SK-N-SH (cell line): ENCODE results near the gene SNRPD2. TPM values are rescaled to one million over a fixed set of nuclear protein-coding genes. Genes with fewer than 3 reads are reported as not detected.

Source experiments
- CTCF ChIA-PET: fragments of 300-600, 350-600 bp; formaldehyde crosslinking; extraction: SDS; loops from one replicate; lab custom pipeline; 2021; lab: Yijun Ruan, JAX
- POLR2A ChIA-PET: fragments of 350-600 bp; sonication (Branson Sonifier 250); formaldehyde crosslinking; extraction: SDS; loops from one replicate; lab custom pipeline; 2020; ENCODE audit warnings: antibody characterized with exemption, inconsistent platforms; lab: Yijun Ruan, JAX
- DNase-seq: peaks from one replicate; pipeline ENCODE4 v3.0.0; 2012
- H2AFZ ChIP-seq: fragments of 200-600 bp; sonication (generic); 2 replicates; pipeline ENCODE4 v1.8.1; 2016; ENCODE audit warnings: antibody characterized with exemption, mild to moderate bottlenecking, low read depth
- H3F3A ChIP-seq: fragments of 200-600 bp; sonication (generic); replicated peaks from 2 replicates; pipeline ENCODE3; 2016; ENCODE audit warnings: antibody characterized with exemption, mild to moderate bottlenecking; ENCODE audit not compliant: insufficient read depth
- H3K27ac ChIP-seq, 2 experiments: fragments of 200-500 bp in 1 of 2; fragments of 200-600 bp in 1 of 2; sonication (Bioruptor generic) in 1 of 2; sonication (generic), shearing (Covaris generic) in 1 of 2; 2 replicates each; pipeline versions ENCODE4 v1.5.1 to v1.6.1; 2014 to 2016; ENCODE audit warnings: low read depth in 2 of 2, inconsistent platforms in 1 of 2, low read length in 1 of 2, mild to moderate bottlenecking in 1 of 2, mixed read lengths in 1 of 2
- H3K27me3 ChIP-seq: fragments of 200-600 bp; sonication (generic), shearing (Covaris generic); 2 replicates; pipeline ENCODE4 v1.6.1; 2016; ENCODE audit warnings: mixed run types; ENCODE audit not compliant: insufficient read depth
- H3K36me3 ChIP-seq, 2 experiments: fragments of 200-500 bp in 1 of 2; fragments of 200-600 bp in 1 of 2; sonication (Bioruptor generic) in 1 of 2; sonication (generic) in 1 of 2; replicated peaks in 1 of 2; 2 replicates each; pipeline versions ENCODE3 to v1.5.1; 2014 to 2016; ENCODE audit warnings: low read length in 1 of 2, mild to moderate bottlenecking in 1 of 2; ENCODE audit not compliant: insufficient read depth in 2 of 2, control insufficient read depth in 1 of 2
- H3K4me1 ChIP-seq, 2 experiments: fragments of 200-500 bp in 1 of 2; fragments of 200-600 bp in 1 of 2; sonication (Bioruptor generic) in 1 of 2; sonication (generic), shearing (Covaris generic) in 1 of 2; 2 replicates each; pipeline versions ENCODE4 v1.5.1 to v1.6.1; 2014 to 2016; ENCODE audit warnings: low read depth in 1 of 2, low read length in 1 of 2, mixed run types in 1 of 2; ENCODE audit not compliant: insufficient read depth in 2 of 2, control insufficient read depth in 1 of 2
- H3K4me2 ChIP-seq: fragments of 200-600 bp; sonication (generic), shearing (Covaris generic); 2 replicates; pipeline ENCODE4 v1.6.1; 2017; ENCODE audit warnings: mixed run types
- H3K4me3 ChIP-seq, 2 experiments: fragments of 200-500 bp in 1 of 2; fragments of 200-600 bp in 1 of 2; sonication (Bioruptor generic) in 1 of 2; sonication (generic), shearing (Covaris generic) in 1 of 2; 2 replicates each; pipeline versions ENCODE4 v1.5.1 to v1.8.1; 2014 to 2016; ENCODE audit warnings: low read depth in 2 of 2, inconsistent platforms in 1 of 2, low read length in 1 of 2, mild to moderate bottlenecking in 1 of 2, mixed read lengths in 1 of 2, moderate library complexity in 1 of 2
- H3K79me2 ChIP-seq: fragments of 200-600 bp; sonication (generic); 2 replicates; pipeline ENCODE4 v1.8.1; 2017; ENCODE audit warnings: mild to moderate bottlenecking; ENCODE audit not compliant: insufficient read depth
- H3K9ac ChIP-seq: fragments of 200-600 bp; sonication (generic); 2 replicates; pipeline ENCODE4 v1.6.1; 2017; ENCODE audit warnings: mixed run types
- H3K9me2 ChIP-seq: fragments of 200-600 bp; sonication (generic); 2 replicates; pipeline ENCODE4 v1.6.1; 2017; ENCODE audit warnings: mixed run types
- H3K9me3 ChIP-seq: fragments of 200-600 bp; sonication (generic); 2 replicates; pipeline ENCODE4 v1.6.1; 2017; ENCODE audit warnings: mixed run types, mild to moderate bottlenecking, moderate library complexity
- H4K20me1 ChIP-seq: fragments of 200-600 bp; sonication (generic); 2 replicates; pipeline ENCODE4 v1.6.1; 2017; ENCODE audit warnings: mild to moderate bottlenecking, mixed run types; ENCODE audit not compliant: insufficient read depth
- CTCF ChIP-seq: fragments of 200-600 bp; sonication (generic); IDR thresholded peaks from 2 replicates; pipeline ENCODE4 v1.6.1; 2017; ENCODE audit warnings: antibody characterized with exemption, mild to moderate bottlenecking, moderate library complexity
- FOXM1 ChIP-seq: IDR thresholded peaks from 2 replicates; pipeline ENCODE4 v1.4.0; 2012; ENCODE audit warnings: low read depth, mild to moderate bottlenecking
- GATA2 ChIP-seq: sonication (generic); formaldehyde crosslinking; IDR thresholded peaks from 2 replicates; pipeline ENCODE4 v1.5.0; 2020; ENCODE audit warnings: mild to moderate bottlenecking, missing genetic modification reagents
- MXI1 ChIP-seq: IDR thresholded peaks from 2 replicates; pipeline ENCODE4 v1.6.1; 2012; ENCODE audit warnings: mild to moderate bottlenecking, low read depth, low read length, improper control_type of control experiment
- NFIC ChIP-seq: IDR thresholded peaks from 2 replicates; pipeline ENCODE4 v1.4.0; 2012; ENCODE audit warnings: borderline replicate concordance
- NRF1 ChIP-seq: IDR thresholded peaks from 2 replicates; pipeline ENCODE4 v1.6.1; 2012; ENCODE audit warnings: low read depth, mild to moderate bottlenecking, low read length
- POLR2AphosphoS5 ChIP-seq: IDR thresholded peaks from 2 replicates; pipeline ENCODE4 v1.6.1; 2012; ENCODE audit warnings: low read depth, low read length
- SIN3A ChIP-seq: IDR thresholded peaks from 2 replicates; pipeline ENCODE4 v1.6.1; 2012; ENCODE audit warnings: low read depth, mild to moderate bottlenecking, low read length, moderate library complexity, borderline replicate concordance
- TAF1 ChIP-seq: IDR thresholded peaks from 2 replicates; pipeline ENCODE4 v1.6.1; 2012; ENCODE audit warnings: low read depth, mild to moderate bottlenecking, low read length, moderate library complexity, borderline replicate concordance
- TCF12 ChIP-seq: IDR thresholded peaks from 2 replicates; pipeline ENCODE4 v1.4.0; 2012
- TEAD4 ChIP-seq: IDR thresholded peaks from 2 replicates; pipeline ENCODE4 v1.4.0; 2012; ENCODE audit warnings: mild to moderate bottlenecking, borderline replicate concordance; ENCODE audit not compliant: insufficient read depth
- ZBTB33 ChIP-seq: IDR thresholded peaks from 2 replicates; pipeline ENCODE4 v1.4.0; 2012; ENCODE audit warnings: low read depth, borderline replicate concordance
- WGBS: methylation state at CpG from one replicate; pipeline ENCODE4 v1.1.6; 2017; ENCODE audit warnings: low lambda C conversion rate; 5-methylcytosine and 5-hydroxymethylcytosine counted together
- polyA plus RNA-seq, 3 experiments: library from polyadenylated mRNA; depleted of rRNA; stranded (reverse); fragments of >200 nt; gene quantifications; 2 replicates each; pipeline ENCODE4 v1.2.3, GENCODE V29; 2012
- TF ChIP-seq, protein P1 (sequence below): IDR thresholded peaks from 2 replicates; pipeline ENCODE4 v1.6.1; 2012; ENCODE audit warnings: mild to moderate bottlenecking, low read depth, low read length, moderate library complexity

SNRPD2 gene
- polyA plus RNA-seq, 1 of the 3 experiments (the other 2 are of a cell fraction), result 1,248 TPM

- TF ChIP-seq CTCF (no peak), TEAD4 (no peak)
These were observed 14.1 kb upstream of the SNRPD2 start (continued) for GRCh38 chr19:45705710-45706415.

DNA sequence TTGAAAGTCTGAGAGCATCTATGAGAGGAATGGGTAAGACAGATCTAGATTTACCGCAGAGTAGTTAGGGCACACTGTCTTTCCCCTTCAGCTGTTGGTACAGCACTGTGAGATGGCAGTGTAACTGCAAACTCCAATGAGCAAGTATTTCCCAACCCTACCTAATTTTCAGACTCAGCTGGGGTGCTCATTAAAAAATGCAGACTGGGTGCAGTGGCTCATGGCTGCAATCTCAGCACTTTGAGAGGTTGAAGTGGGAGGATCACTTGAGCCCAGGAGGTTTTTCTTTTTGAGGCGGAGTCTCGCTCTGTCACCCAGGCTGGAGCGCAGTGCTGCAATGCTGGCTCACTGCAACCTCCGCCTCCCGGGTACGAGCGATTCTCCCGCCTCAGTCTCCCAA is 13.4 kb upstream of the SNRPD2 start:
- POLR2A ChIA-PET, result interaction anchor here (1.4 kb wide), 1 partner anchor 12 kb away, joined by 4 read pairs; no protein-coding TSS in a partner anchor
- no peak for TF ChIP-seq POLR2AphosphoS5
- H3F3A ChIP-seq, result no peaks in the 10 kb centered on the region

DNA sequence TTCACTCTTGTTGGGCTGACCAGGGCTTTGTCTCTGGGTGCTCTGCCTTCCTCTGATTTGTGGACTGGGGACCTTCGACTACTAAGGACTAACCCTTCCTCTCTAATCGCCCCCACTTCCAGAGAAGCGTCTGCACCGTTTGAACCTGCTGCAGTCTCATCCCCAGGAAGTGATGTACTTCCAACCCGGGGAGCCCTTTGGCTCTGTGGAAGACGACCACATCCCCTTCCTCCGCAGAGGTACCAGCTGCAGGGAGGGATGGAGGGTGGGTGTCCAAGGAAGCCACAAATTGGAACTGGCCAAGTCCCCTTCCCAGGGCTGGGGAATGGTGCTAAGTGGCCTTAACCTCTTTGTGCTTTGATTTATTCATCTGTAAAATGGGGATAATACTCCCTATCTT is 9.9 kb upstream of the SNRPD2 start:
- no peaks in the 10 kb centered on the region for H3K9me3 ChIP-seq
- POLR2A ChIA-PET, result no interaction called here
- no peak overlapping the region for H3K4me2 ChIP-seq
- CTCF ChIA-PET, result interaction anchor here (1.5 to 1.7 kb wide), 2 partner anchors 8 to 9 kb away, joined by 6 read pairs; partner anchors contain the start of genes QPCTL and SNRPD2
- WGBS, result 86% methylated on average over 7 of the region's 7 CpGs
- H3K27me3 ChIP-seq, result no peaks in the 10 kb centered on the region
- H2AFZ ChIP-seq, result no peak overlapping the region
- no peak overlapping the region for H3K4me3 ChIP-seq
- H3K36me3 ChIP-seq, result peaks cover 4 to 5% of the 10 kb centered on the region in 2 experiments
- no peak overlapping the region for H3K9ac ChIP-seq
- H4K20me1 ChIP-seq, result no peaks in the 10 kb centered on the region
- H3K27ac ChIP-seq, result no peak overlapping the region
- H3K79me2 ChIP-seq, result no peaks in the 10 kb centered on the region
- no peak for TF ChIP-seq FOXM1
- TF ChIP-seq TCF12, result no peak
- TF ChIP-seq GATA2 (CRISPR knock-in tag), result no peak
- TF ChIP-seq, protein P1, sequence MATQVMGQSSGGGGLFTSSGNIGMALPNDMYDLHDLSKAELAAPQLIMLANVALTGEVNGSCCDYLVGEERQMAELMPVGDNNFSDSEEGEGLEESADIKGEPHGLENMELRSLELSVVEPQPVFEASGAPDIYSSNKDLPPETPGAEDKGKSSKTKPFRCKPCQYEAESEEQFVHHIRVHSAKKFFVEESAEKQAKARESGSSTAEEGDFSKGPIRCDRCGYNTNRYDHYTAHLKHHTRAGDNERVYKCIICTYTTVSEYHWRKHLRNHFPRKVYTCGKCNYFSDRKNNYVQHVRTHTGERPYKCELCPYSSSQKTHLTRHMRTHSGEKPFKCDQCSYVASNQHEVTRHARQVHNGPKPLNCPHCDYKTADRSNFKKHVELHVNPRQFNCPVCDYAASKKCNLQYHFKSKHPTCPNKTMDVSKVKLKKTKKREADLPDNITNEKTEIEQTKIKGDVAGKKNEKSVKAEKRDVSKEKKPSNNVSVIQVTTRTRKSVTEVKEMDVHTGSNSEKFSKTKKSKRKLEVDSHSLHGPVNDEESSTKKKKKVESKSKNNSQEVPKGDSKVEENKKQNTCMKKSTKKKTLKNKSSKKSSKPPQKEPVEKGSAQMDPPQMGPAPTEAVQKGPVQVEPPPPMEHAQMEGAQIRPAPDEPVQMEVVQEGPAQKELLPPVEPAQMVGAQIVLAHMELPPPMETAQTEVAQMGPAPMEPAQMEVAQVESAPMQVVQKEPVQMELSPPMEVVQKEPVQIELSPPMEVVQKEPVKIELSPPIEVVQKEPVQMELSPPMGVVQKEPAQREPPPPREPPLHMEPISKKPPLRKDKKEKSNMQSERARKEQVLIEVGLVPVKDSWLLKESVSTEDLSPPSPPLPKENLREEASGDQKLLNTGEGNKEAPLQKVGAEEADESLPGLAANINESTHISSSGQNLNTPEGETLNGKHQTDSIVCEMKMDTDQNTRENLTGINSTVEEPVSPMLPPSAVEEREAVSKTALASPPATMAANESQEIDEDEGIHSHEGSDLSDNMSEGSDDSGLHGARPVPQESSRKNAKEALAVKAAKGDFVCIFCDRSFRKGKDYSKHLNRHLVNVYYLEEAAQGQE, result no peak
- TF ChIP-seq TAF1, result no peak
- no peak for TF ChIP-seq ZBTB33
- no peak for TF ChIP-seq SIN3A
- no peak for TF ChIP-seq MXI1
- TF ChIP-seq NFIC, result no peak
- no peak for TF ChIP-seq NRF1
- H3F3A ChIP-seq, result no peaks in the 10 kb centered on the region
- no peaks in the 10 kb centered on the region for H3K4me1 ChIP-seq
- no peak for DNase-seq
- H3K9me2 ChIP-seq, result no peaks in the 10 kb centered on the region

More for the DNA sequence above, 13.4 kb upstream of the SNRPD2 start:
- Histone ChIP-seq H3K4me3 (no peak overlapping the region), H3K9me2 (no peaks in the 10 kb centered on the region), H4K20me1 (no peaks in the 10 kb centered on the region), H3K79me2 (no peaks in the 10 kb centered on the region), H3K36me3 (peaks cover 3 to 4% of the 10 kb centered on the region in 2 experiments), H3K27ac (no peak overlapping the region), H3K4me2 (no peak overlapping the region), H3K9ac (no peak overlapping the region), H3K9me3 (no peaks in the 10 kb centered on the region), H3K4me1 (no peaks in the 10 kb centered on the region), H2AFZ (no peak overlapping the region), H3K27me3 (no peaks in the 10 kb centered on the region)
- WGBS, result 93% methylated on average over 9 of the region's 9 CpGs
- no peak for DNase-seq
- CTCF ChIA-PET, result interaction anchor here (1.0 to 8.0 kb wide), 2 partner anchors 10 to 11 kb away, joined by 3 to 70 read pairs; partner anchors contain the start of genes QPCTL and SNRPD2
